HEK293 (cell line): ENCODE measurements around the gene MC5R.

Experiments used
- AEBP2 ChIP-seq: fragments of 450-650 bp; formaldehyde crosslinking; IDR thresholded peaks from 2 replicates; pipeline ENCODE4 v1.5.1; 2016; ENCODE audit warnings: missing biosample characterization, missing genetic modification characterization, borderline replicate concordance
- CTCF ChIP-seq: fragments of 450-650 bp; formaldehyde crosslinking; IDR thresholded peaks from 2 replicates; pipeline ENCODE4 v1.5.1; 2016; ENCODE audit warnings: missing biosample characterization, missing genetic modification characterization
- GLIS2 ChIP-seq: fragments of 450-650 bp; formaldehyde crosslinking; IDR thresholded peaks from 2 replicates; pipeline ENCODE4 v1.5.1; 2016; ENCODE audit warnings: missing biosample characterization, missing genetic modification characterization
- KLF1 ChIP-seq: fragments of 450-650 bp; formaldehyde crosslinking; IDR thresholded peaks from 2 replicates; pipeline ENCODE4 v1.5.1; 2016; ENCODE audit warnings: missing biosample characterization, missing genetic modification characterization
- PBX3 ChIP-seq: sonication (generic); formaldehyde crosslinking; IDR thresholded peaks from 2 replicates; pipeline ENCODE4 v1.8.1; 2022; ENCODE audit warnings: mild to moderate bottlenecking, moderate library complexity, missing genetic modification reagents
- SP2 ChIP-seq: fragments of 450-650 bp; formaldehyde crosslinking; IDR thresholded peaks from 2 replicates; pipeline ENCODE4 v1.5.1; 2016; ENCODE audit warnings: missing biosample characterization, missing genetic modification characterization
- TSHZ1 ChIP-seq: fragments of 450-650 bp; formaldehyde crosslinking; IDR thresholded peaks from 2 replicates; pipeline ENCODE4 v1.5.1; 2016; ENCODE audit warnings: missing biosample characterization, missing genetic modification characterization, borderline replicate concordance
- ZBTB17 ChIP-seq: fragments of 450-650 bp; formaldehyde crosslinking; IDR thresholded peaks from 2 replicates; pipeline ENCODE4 v1.5.1; 2016; ENCODE audit warnings: missing biosample characterization, missing genetic modification characterization
- ZBTB7A ChIP-seq: fragments of 450-650 bp; formaldehyde crosslinking; IDR thresholded peaks from 2 replicates; pipeline ENCODE4 v1.5.1; 2016; ENCODE audit warnings: low read depth, missing biosample characterization, missing genetic modification characterization
- ZFHX2 ChIP-seq: fragments of 450-650 bp; formaldehyde crosslinking; conservative IDR thresholded peaks from 2 replicates; pipeline ENCODE4 v1.5.1; 2016; ENCODE audit warnings: missing biosample characterization, missing genetic modification characterization
- ZFP37 ChIP-seq: fragments of 450-650 bp; formaldehyde crosslinking; IDR thresholded peaks from 2 replicates; pipeline ENCODE4 v1.5.1; 2016; ENCODE audit warnings: missing biosample characterization, missing genetic modification characterization
- ZFP69B ChIP-seq: fragments of 450-650 bp; formaldehyde crosslinking; IDR thresholded peaks from 2 replicates; pipeline ENCODE4 v1.5.1; 2016; ENCODE audit warnings: missing biosample characterization, missing genetic modification characterization
- ZNF2 ChIP-seq: fragments of 450-650 bp; formaldehyde crosslinking; IDR thresholded peaks from 2 replicates; pipeline ENCODE4 v1.5.1; 2016; ENCODE audit warnings: missing biosample characterization, missing genetic modification characterization
- ZNF266 ChIP-seq: fragments of 450-650 bp; formaldehyde crosslinking; IDR thresholded peaks from 2 replicates; pipeline ENCODE4 v1.5.1; 2016; ENCODE audit warnings: missing biosample characterization, missing genetic modification characterization, low read depth
- ZNF404 ChIP-seq: fragments of 450-650 bp; formaldehyde crosslinking; IDR thresholded peaks from 2 replicates; pipeline ENCODE4 v1.5.1; 2017; ENCODE audit warnings: missing biosample characterization, missing genetic modification characterization
- ZNF48 ChIP-seq: fragments of 450-650 bp; formaldehyde crosslinking; IDR thresholded peaks from 2 replicates; pipeline ENCODE4 v1.5.1; 2016; ENCODE audit warnings: missing biosample characterization, missing genetic modification characterization
- ZNF514 ChIP-seq: fragments of 450-650 bp; formaldehyde crosslinking; IDR thresholded peaks from 2 replicates; pipeline ENCODE4 v1.5.1; 2016; ENCODE audit warnings: missing biosample characterization, missing genetic modification characterization
- ZNF530 ChIP-seq: fragments of 450-650 bp; formaldehyde crosslinking; IDR thresholded peaks from 2 replicates; pipeline ENCODE4 v1.5.1; 2016; ENCODE audit warnings: low read depth, missing biosample characterization, missing genetic modification characterization
- ZNF560 ChIP-seq: fragments of 450-650 bp; formaldehyde crosslinking; IDR thresholded peaks from 2 replicates; pipeline ENCODE4 v1.5.1; 2017; ENCODE audit warnings: missing biosample characterization, missing genetic modification characterization, borderline replicate concordance
- ZNF585B ChIP-seq: fragments of 450-650 bp; formaldehyde crosslinking; IDR thresholded peaks from 2 replicates; pipeline ENCODE4 v1.5.1; 2016; ENCODE audit warnings: missing biosample characterization, missing genetic modification characterization
- ZNF654 ChIP-seq: fragments of 450-650 bp; formaldehyde crosslinking; IDR thresholded peaks from 2 replicates; pipeline ENCODE4 v1.5.1; 2016; ENCODE audit warnings: low read depth, missing biosample characterization, missing genetic modification characterization
- ZNF670 ChIP-seq: fragments of 450-650 bp; formaldehyde crosslinking; IDR thresholded peaks from 2 replicates; pipeline ENCODE4 v1.5.1; 2016; ENCODE audit warnings: missing biosample characterization, missing genetic modification characterization, low read depth
- ZNF677 ChIP-seq: fragments of 450-650 bp; IDR thresholded peaks from 2 replicates; pipeline ENCODE4 v1.5.0; 2018; ENCODE audit warnings: missing biosample characterization, mild to moderate bottlenecking, missing genetic modification characterization, moderate library complexity
- ZNF837 ChIP-seq: fragments of 450-650 bp; formaldehyde crosslinking; IDR thresholded peaks from 2 replicates; pipeline ENCODE4 v1.5.1; 2016; ENCODE audit warnings: missing biosample characterization, missing genetic modification characterization
- ZSCAN16 ChIP-seq: fragments of 450-650 bp; formaldehyde crosslinking; IDR thresholded peaks from 2 replicates; pipeline ENCODE4 v1.5.1; 2016; ENCODE audit warnings: missing biosample characterization, missing genetic modification characterization
- TF ChIP-seq, protein P1 (sequence below): fragments of 450-650 bp; formaldehyde crosslinking; IDR thresholded peaks from 2 replicates; pipeline ENCODE4 v1.5.1; 2016; ENCODE audit warnings: missing biosample characterization, missing genetic modification characterization

Gene MC5R

DNA sequence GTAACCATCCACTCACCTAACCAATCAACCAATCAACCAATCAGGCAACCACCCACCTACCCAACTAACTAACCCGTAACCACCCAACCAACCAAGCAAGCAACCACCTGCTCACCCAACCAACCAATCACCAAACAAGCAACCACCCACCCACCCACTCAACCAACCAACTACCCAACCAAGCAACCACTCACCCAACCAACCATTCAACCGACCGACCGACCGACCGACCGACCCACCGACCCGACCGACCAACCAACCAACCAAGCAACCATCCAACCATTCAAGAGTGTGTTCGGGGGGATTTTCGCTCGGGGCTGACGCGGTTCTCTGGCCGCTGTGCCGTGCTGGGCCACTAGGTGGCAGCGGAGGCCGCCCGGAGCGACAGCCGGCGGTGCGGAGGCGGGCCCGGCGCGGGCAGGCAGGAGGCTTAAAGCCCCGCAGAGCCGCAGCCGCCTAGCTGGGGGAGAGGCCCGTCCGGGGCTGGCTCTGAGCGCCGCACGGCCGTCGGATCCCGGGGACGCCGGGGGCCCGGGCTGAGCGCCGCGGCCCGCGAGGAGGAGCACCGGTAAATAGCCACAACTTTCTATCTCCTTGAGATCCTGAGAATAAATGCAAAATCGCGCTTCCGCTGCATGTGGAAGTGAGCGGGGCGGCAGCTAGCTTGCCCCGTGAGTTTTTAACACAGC is at the start of gene MC5R (continued):
- TF ChIP-seq TSHZ1 (tag by site-specific recombination) (no peak), ZNF48 (tag by site-specific recombination) (no peak), ZNF837 (no peak), ZFP37 (tag by site-specific recombination) (peak; percentile 61; the same call in 1 of the 2 replicates), ZBTB7A (peak; percentile 50; the same call in 1 of the 2 replicates), ZFP69B (tag by site-specific recombination) (0 out of 2 replicates have a peak, but pooled peaks have one; percentile 43), CTCF (tag by site-specific recombination) (peak; percentile 92), ZBTB17 (tag by site-specific recombination) (no peak), ZNF654 (tag by site-specific recombination) (peak; percentile 53; the same call in 1 of the 2 replicates), ZNF670 (tag by site-specific recombination) (0 out of 2 replicates have a peak, but pooled peaks have one; percentile 22), ZNF514 (tag by site-specific recombination) (0 out of 2 replicates have a peak, but pooled peaks have one; percentile 36), ZNF404 (no peak), ZNF266 (tag by site-specific recombination) (peak; percentile 43; the same call in 1 of the 2 replicates), AEBP2 (tag by site-specific recombination) (no peak), KLF1 (tag by site-specific recombination) (0 out of 2 replicates have a peak, but pooled peaks have one; percentile 15), ZFHX2 (tag by site-specific recombination) (peak; percentile 89), ZNF585B (tag by site-specific recombination) (0 out of 2 replicates have a peak, but pooled peaks have one; percentile 7), ZSCAN16 (tag by site-specific recombination) (no peak), ZNF2 (tag by site-specific recombination) (0 out of 2 replicates have a peak, but pooled peaks have one; percentile 26), SP2 (0 out of 2 replicates have a peak, but pooled peaks have one; percentile 14), PBX3 (CRISPR knock-in tag) (no peak; the same call in 1 of the 2 replicates), ZNF530 (tag by site-specific recombination) (no peak), ZNF677 (tag by site-specific recombination) (no peak), GLIS2 (tag by site-specific recombination) (no peak), ZNF560 (peak; percentile 68)
- TF ChIP-seq, protein P1, sequence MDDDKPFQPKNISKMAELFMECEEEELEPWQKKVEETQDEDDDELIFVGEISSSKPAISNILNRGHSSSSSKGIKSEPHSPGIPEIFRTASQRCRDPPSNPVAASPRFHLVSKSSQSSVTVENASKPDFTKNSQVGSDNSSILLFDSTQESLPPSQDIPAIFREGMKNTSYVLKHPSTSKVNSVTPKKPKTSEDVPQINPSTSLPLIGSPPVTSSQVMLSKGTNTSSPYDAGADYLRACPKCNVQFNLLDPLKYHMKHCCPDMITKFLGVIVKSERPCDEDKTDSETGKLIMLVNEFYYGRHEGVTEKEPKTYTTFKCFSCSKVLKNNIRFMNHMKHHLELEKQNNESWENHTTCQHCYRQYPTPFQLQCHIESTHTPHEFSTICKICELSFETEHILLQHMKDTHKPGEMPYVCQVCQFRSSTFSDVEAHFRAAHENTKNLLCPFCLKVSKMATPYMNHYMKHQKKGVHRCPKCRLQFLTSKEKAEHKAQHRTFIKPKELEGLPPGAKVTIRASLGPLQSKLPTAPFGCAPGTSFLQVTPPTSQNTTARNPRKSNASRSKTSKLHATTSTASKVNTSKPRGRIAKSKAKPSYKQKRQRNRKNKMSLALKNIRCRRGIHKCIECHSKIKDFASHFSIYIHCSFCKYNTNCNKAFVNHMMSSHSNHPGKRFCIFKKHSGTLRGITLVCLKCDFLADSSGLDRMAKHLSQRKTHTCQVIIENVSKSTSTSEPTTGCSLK: no peak
